ENCODE measurements around the gene ANGPTL8. TPM values are rescaled to one million over a fixed set of nuclear protein-coding genes. Genes with fewer than 3 reads are reported as not detected.

The ANGPTL8 gene
- total RNA-seq, 1 experiment from 2014 or later = not detected

DNA sequence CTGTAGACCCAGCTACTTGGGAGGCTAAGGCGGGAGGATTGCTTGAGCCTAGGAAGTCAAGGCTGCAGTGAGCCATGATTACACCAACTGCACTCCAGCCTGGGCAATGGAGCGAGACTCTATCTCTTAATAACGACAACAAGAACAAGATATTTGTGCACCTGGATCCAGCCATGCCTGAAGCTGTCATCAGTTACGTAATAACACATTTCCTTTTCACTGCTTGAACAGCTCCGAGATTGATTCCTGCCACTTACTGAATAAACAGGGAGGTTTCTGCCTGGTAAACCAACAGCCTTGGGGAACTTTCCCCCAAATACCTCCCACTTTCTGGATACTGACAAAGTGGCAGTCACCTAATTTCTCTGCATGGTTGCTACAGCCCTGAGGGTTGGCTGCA lies 47.5 kb upstream of the ANGPTL8 start:
- no peak for ATAC-seq
- Mint-ChIP-seq H3K4me1 (peaks cover 10% of the 10 kb centered on the region), H3K9me3 (no peaks in the 10 kb centered on the region), H3K4me3 (no peak overlapping the region), H3K27me3 (ENCODE audit: low read depth) (no peaks in the 10 kb centered on the region), H3K36me3 (peaks cover 11% of the 10 kb centered on the region), H3K27ac (no peak overlapping the region)
- POLR2A ChIA-PET = no interaction called here
- CTCF ChIA-PET = interaction anchor here (2.0 kb wide), 1 partner anchor 12 kb away, joined by 5 read pairs; no protein-coding TSS in a partner anchor
- DNase-seq (ENCODE audit: low spot score) = no peak
- TF ChIP-seq NR1H2 (CRISPR knock-in tag; IDR thresholded peaks at IDR 0.05) = no peak
- no peak for TF ChIP-seq PRRX2 (CRISPR knock-in tag; IDR thresholded peaks at IDR 0.05)
- TF ChIP-seq NFYB (CRISPR knock-in tag; conservative IDR thresholded peaks at IDR 0.05; ENCODE audit: low read depth) = no peak
- TF ChIP-seq, protein P1, sequence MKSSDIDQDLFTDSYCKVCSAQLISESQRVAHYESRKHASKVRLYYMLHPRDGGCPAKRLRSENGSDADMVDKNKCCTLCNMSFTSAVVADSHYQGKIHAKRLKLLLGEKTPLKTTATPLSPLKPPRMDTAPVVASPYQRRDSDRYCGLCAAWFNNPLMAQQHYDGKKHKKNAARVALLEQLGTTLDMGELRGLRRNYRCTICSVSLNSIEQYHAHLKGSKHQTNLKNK (CRISPR knock-in tag; IDR thresholded peaks at IDR 0.05) = no peak
- TF ChIP-seq, protein P2, sequence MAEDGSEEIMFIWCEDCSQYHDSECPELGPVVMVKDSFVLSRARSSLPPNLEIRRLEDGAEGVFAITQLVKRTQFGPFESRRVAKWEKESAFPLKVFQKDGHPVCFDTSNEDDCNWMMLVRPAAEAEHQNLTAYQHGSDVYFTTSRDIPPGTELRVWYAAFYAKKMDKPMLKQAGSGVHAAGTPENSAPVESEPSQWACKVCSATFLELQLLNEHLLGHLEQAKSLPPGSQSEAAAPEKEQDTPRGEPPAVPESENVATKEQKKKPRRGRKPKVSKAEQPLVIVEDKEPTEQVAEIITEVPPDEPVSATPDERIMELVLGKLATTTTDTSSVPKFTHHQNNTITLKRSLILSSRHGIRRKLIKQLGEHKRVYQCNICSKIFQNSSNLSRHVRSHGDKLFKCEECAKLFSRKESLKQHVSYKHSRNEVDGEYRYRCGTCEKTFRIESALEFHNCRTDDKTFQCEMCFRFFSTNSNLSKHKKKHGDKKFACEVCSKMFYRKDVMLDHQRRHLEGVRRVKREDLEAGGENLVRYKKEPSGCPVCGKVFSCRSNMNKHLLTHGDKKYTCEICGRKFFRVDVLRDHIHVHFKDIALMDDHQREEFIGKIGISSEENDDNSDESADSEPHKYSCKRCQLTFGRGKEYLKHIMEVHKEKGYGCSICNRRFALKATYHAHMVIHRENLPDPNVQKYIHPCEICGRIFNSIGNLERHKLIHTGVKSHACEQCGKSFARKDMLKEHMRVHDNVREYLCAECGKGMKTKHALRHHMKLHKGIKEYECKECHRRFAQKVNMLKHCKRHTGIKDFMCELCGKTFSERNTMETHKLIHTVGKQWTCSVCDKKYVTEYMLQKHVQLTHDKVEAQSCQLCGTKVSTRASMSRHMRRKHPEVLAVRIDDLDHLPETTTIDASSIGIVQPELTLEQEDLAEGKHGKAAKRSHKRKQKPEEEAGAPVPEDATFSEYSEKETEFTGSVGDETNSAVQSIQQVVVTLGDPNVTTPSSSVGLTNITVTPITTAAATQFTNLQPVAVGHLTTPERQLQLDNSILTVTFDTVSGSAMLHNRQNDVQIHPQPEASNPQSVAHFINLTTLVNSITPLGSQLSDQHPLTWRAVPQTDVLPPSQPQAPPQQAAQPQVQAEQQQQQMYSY (CRISPR knock-in tag; IDR thresholded peaks at IDR 0.05) = no peak
- no peak for TF ChIP-seq NR3C1 (CRISPR knock-in tag; conservative IDR thresholded peaks at IDR 0.05; ENCODE audit: low read depth)
- TF ChIP-seq SOX15 (CRISPR knock-in tag; IDR thresholded peaks at IDR 0.05) = no peak
- no peak for TF ChIP-seq TEAD1 (CRISPR knock-in tag; IDR thresholded peaks at IDR 0.05)
- no peak for TF ChIP-seq RELA (CRISPR knock-in tag; IDR thresholded peaks at IDR 0.05; ENCODE audit: borderline replicate concordance)
- no peak for TF ChIP-seq MXD4 (CRISPR knock-in tag; IDR thresholded peaks at IDR 0.05; ENCODE audit: borderline replicate concordance)
- TF ChIP-seq, protein P3, sequence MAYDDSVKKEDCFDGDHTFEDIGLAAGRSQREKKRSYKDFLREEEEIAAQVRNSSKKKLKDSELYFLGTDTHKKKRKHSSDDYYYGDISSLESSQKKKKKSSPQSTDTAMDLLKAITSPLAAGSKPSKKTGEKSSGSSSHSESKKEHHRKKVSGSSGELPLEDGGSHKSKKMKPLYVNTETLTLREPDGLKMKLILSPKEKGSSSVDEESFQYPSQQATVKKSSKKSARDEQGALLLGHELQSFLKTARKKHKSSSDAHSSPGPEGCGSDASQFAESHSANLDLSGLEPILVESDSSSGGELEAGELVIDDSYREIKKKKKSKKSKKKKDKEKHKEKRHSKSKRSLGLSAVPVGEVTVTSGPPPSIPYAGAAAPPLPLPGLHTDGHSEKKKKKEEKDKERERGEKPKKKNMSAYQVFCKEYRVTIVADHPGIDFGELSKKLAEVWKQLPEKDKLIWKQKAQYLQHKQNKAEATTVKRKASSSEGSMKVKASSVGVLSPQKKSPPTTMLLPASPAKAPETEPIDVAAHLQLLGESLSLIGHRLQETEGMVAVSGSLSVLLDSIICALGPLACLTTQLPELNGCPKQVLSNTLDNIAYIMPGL (CRISPR knock-in tag; IDR thresholded peaks at IDR 0.05) = no peak
- TF ChIP-seq ZNF671 (CRISPR knock-in tag; IDR thresholded peaks at IDR 0.05) = no peak
- TF ChIP-seq ELF4 (CRISPR knock-in tag; IDR thresholded peaks at IDR 0.05; ENCODE audit: low read depth) = no peak
- TF ChIP-seq, protein P4, sequence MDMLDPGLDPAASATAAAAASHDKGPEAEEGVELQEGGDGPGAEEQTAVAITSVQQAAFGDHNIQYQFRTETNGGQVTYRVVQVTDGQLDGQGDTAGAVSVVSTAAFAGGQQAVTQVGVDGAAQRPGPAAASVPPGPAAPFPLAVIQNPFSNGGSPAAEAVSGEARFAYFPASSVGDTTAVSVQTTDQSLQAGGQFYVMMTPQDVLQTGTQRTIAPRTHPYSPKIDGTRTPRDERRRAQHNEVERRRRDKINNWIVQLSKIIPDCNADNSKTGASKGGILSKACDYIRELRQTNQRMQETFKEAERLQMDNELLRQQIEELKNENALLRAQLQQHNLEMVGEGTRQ (CRISPR knock-in tag; IDR thresholded peaks at IDR 0.05) = no peak
- no peak for TF ChIP-seq KAT7 (CRISPR knock-in tag; IDR thresholded peaks at IDR 0.05; ENCODE audit: borderline replicate concordance)
- TF ChIP-seq CREM (CRISPR knock-in tag; IDR thresholded peaks at IDR 0.05) = no peak

DNA sequence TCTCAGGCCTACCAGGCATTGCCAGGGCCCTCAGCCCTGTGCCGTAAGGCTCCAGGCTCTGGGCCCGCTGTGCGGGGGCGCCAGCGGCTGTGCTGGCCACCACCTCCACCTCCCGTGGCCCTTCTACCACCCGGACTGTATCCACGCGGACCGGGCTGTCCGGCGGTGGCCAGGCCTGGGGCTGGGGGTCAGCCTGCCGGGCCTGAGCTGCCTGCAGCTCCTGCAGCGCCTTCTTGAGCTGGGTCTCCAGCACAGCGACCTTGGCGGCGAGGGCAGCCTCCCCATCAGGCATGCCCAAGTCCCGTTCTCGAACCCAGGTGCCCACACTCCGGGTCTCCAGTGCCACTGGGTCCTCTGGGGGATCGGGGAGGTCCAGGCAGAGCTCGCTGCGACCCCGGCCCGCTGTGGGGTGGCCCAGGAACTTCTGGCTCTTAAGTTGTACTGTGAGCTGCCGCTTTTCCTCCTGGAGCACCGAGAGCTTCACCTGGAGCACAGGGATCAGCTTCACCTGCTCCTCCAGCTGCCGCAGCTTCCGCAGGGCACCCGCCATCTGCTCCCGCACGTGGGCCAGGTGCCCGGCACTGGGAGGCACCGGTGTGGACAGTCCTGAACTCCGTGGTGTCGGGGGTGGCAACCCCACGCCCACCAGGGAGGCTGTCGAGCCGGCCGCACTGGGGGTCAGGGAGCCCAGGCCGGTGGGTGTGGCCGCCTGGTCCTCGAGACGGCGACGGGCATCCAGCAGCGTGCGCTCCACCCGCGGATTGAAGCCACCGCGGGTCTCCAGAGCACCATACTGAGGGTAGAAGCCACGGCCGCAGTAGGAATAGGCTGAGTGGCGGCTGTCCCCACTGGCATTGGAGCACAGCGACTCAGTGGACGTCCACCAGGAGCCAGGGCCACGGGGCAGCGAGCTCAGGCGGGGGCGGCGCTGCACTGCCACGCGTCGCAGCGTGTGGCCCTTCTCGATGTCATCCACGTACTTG lies 46.2 kb upstream of the ANGPTL8 start:
- ChIA-PET CTCF (no interaction called here), POLR2A (no interaction called here)
- H3K27ac Mint-ChIP-seq = no peak overlapping the region
- peaks cover 11% of the 10 kb centered on the region for H3K36me3 Mint-ChIP-seq
- no peaks in the 10 kb centered on the region for H3K9me3 Mint-ChIP-seq
- DNase-seq (ENCODE audit: low spot score) (no peak), ATAC-seq (no peak)
- no peaks in the 10 kb centered on the region for H3K27me3 Mint-ChIP-seq (ENCODE audit: low read depth)
- peaks cover 10% of the 10 kb centered on the region for H3K4me1 Mint-ChIP-seq
- H3K4me3 Mint-ChIP-seq = no peak overlapping the region
- no peak for TF ChIP-seq ETV6 (CRISPR knock-in tag; IDR thresholded peaks at IDR 0.05)
- no peak for TF ChIP-seq MYBL2 (CRISPR knock-in tag; IDR thresholded peaks at IDR 0.05)
- no peak for TF ChIP-seq ZBTB21 (CRISPR knock-in tag; IDR thresholded peaks at IDR 0.05; ENCODE audit: borderline replicate concordance)
- TF ChIP-seq, protein P5, sequence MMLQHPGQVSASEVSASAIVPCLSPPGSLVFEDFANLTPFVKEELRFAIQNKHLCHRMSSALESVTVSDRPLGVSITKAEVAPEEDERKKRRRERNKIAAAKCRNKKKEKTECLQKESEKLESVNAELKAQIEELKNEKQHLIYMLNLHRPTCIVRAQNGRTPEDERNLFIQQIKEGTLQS (CRISPR knock-in tag; conservative IDR thresholded peaks at IDR 0.05) = no peak
- no peak for TF ChIP-seq FOXP1 (CRISPR knock-in tag; IDR thresholded peaks at IDR 0.05; ENCODE audit: borderline replicate concordance)
- TF ChIP-seq NR2C2 (CRISPR knock-in tag; IDR thresholded peaks at IDR 0.05) = no peak
- TF ChIP-seq, protein P6, sequence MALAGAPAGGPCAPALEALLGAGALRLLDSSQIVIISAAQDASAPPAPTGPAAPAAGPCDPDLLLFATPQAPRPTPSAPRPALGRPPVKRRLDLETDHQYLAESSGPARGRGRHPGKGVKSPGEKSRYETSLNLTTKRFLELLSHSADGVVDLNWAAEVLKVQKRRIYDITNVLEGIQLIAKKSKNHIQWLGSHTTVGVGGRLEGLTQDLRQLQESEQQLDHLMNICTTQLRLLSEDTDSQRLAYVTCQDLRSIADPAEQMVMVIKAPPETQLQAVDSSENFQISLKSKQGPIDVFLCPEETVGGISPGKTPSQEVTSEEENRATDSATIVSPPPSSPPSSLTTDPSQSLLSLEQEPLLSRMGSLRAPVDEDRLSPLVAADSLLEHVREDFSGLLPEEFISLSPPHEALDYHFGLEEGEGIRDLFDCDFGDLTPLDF (CRISPR knock-in tag; IDR thresholded peaks at IDR 0.05) = no peak
- TF ChIP-seq ESRRA (CRISPR knock-in tag; IDR thresholded peaks at IDR 0.05; ENCODE audit: borderline replicate concordance) = no peak
- no peak for TF ChIP-seq CREM (CRISPR knock-in tag; IDR thresholded peaks at IDR 0.05)
- TF ChIP-seq, protein P7, sequence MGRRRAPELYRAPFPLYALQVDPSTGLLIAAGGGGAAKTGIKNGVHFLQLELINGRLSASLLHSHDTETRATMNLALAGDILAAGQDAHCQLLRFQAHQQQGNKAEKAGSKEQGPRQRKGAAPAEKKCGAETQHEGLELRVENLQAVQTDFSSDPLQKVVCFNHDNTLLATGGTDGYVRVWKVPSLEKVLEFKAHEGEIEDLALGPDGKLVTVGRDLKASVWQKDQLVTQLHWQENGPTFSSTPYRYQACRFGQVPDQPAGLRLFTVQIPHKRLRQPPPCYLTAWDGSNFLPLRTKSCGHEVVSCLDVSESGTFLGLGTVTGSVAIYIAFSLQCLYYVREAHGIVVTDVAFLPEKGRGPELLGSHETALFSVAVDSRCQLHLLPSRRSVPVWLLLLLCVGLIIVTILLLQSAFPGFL (CRISPR knock-in tag; IDR thresholded peaks at IDR 0.05; ENCODE audit: borderline replicate concordance) = no peak
